ENCODE results near the gene PSMB7. TPM values are rescaled to one million over a fixed set of nuclear protein-coding genes. Genes with fewer than 3 reads are reported as not detected.

Gene PSMB7
- total RNA-seq, 4 donors from 2014 or later = 149 to 187 (median 165) TPM

DNA sequence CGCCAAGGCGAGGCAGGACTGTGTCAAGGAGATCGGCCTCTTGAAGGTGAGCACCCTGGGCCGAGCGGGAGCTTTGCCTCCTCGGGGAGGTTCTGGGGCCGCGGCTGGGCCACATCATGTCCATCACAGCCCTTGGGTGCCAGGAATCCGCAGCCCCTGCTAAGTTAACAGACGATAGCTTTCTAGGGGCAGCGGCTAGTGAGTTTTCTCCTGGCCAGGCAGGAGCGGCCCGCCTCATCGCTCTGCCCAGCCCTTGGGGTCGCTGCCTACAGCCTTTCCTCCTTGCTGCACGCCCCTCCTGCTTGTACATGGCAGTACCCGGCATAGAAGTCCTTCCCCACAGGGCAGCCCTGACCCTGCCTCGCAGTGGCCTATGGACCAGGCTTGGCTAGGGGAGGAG, 101.3 kb downstream of the PSMB7 start:
- TF ChIP-seq POLR2A (IDR thresholded peaks at IDR 0.05) = no peak
- TF ChIP-seq, protein P1, sequence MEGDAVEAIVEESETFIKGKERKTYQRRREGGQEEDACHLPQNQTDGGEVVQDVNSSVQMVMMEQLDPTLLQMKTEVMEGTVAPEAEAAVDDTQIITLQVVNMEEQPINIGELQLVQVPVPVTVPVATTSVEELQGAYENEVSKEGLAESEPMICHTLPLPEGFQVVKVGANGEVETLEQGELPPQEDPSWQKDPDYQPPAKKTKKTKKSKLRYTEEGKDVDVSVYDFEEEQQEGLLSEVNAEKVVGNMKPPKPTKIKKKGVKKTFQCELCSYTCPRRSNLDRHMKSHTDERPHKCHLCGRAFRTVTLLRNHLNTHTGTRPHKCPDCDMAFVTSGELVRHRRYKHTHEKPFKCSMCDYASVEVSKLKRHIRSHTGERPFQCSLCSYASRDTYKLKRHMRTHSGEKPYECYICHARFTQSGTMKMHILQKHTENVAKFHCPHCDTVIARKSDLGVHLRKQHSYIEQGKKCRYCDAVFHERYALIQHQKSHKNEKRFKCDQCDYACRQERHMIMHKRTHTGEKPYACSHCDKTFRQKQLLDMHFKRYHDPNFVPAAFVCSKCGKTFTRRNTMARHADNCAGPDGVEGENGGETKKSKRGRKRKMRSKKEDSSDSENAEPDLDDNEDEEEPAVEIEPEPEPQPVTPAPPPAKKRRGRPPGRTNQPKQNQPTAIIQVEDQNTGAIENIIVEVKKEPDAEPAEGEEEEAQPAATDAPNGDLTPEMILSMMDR (IDR thresholded peaks at IDR 0.05) = no peak
- H3K4me3 ChIP-seq (ENCODE audit: low read depth, poor library complexity, severe bottlenecking) = no peak overlapping the region
- 92 to 93% methylated on average over 18 of the region's 18 CpGs for WGBS, 2 donors
- intact Hi-C loops (cut with DNase I; ENCODE audit: low total_unique reads) = no loop called here
- DNase-seq (ENCODE audit: low spot score in 2 of 2) = no peak

DNA sequence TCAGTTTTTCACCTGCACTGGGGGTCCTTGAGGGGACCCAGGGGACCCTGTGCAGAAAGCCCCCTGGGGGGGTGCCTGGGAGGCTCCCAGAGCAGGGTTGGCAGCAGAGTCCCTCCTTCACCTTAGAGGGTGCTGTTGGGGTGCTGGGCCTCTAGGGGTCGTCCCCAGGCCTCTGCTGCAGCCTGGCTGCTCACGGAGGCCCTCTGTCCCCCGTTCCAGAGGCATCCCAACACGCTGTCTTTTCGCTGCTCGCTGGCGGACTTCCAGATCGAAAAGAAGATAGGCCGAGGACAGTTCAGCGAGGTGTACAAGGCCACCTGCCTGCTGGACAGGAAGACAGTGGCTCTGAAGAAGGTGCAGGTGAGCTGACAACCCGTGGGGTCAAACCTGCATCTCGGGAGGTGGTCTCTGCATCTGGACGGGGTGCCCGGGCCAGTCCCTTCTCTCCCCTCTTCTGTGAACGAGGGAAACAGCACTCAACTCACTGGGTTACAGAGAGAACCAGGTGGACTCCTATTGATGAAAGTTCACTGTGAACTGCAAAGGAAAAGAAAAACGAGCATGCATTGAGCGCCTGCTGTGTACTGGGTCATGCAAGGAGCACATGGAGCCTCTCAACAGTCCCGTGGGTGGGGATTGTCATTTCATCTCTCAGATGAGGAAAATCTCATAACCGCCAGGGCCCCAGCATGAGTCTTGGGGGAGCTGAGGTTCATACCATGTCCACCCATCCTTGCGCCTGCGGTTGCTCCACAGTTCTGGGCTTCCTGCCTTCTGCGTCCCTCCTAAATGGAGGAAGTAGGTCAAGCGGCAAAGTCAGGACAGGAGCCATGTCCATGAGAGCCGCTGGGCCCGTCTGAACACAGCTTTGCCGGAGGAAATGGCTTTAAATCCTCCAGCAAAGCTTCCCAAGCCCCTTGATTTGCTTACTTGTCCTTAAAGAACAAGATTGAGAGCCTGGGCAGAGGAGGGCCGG, 102.7 kb downstream of the PSMB7 start:
- no peak for DNase-seq (ENCODE audit: low spot score in 2 of 2)
- WGBS, 2 donors = 86 to 89% methylated on average over 27 of the region's 27 CpGs
- intact Hi-C loops (cut with DNase I; ENCODE audit: low total_unique reads) = no loop called here
- TF ChIP-seq, protein P1 (IDR thresholded peaks at IDR 0.05) = no peak
- TF ChIP-seq POLR2A (IDR thresholded peaks at IDR 0.05) = no peak
- no peak overlapping the region for H3K4me3 ChIP-seq (ENCODE audit: low read depth, poor library complexity, severe bottlenecking)

DNA sequence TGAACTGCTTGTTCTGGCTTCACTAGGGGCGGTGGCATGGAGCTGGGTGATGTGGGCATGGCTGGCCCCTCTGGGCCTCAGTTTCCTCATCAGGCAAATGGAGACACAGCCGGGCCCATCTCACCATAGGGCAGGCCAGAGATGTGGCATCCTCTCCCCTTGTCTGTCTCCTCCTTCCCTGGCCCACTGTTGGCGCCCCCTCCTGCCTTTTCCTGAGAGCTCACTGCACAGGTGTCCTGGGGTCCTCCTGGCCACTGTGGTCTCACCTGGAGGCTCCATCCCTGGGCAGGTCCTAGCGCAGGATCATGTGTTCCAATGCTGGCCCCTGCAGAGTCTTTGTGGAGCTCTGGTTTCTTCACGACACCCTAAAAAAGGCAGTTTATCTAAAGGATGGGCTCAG, 104.0 kb downstream of the PSMB7 start:
- no peak for DNase-seq (ENCODE audit: low spot score in 2 of 2)
- TF ChIP-seq, protein P1 (IDR thresholded peaks at IDR 0.05) = no peak
- no peak for TF ChIP-seq POLR2A (IDR thresholded peaks at IDR 0.05)
- 97 to 100% methylated on average over 5 of the region's 5 CpGs for WGBS, 2 donors
- intact Hi-C loops (cut with DNase I; ENCODE audit: low total_unique reads) = no loop called here
- no peak overlapping the region for H3K4me3 ChIP-seq (ENCODE audit: low read depth, poor library complexity, severe bottlenecking)

DNA sequence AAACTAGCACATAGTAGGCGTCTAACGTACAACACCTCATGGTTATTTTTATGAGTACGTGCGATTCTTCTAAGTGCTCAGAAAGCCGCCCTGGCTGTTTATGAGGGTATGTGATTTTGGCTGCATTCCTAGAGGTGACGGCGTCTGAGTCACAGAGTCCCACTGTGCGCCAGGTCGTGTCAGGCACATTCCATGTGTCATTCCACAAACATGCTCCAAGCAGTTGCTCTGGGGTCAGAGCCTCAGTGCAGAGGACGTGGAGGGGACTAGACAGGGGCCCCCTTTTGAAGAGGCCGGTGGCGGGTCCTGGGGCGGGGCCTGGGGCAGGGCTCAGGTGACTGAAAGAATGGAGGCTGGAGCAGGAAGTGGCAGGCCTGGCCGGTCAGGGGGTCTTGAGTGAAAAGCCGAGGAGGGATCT, 105.6 kb downstream of the PSMB7 start:
- DNase-seq (ENCODE audit: low spot score in 2 of 2) = no peak
- intact Hi-C loops (cut with DNase I; ENCODE audit: low total_unique reads) = no loop called here
- no peak overlapping the region for H3K4me3 ChIP-seq (ENCODE audit: low read depth, poor library complexity, severe bottlenecking)
- TF ChIP-seq, protein P1 (IDR thresholded peaks at IDR 0.05) = no peak
- no peak for TF ChIP-seq POLR2A (IDR thresholded peaks at IDR 0.05)
- 87 to 90% methylated on average over 15 of the region's 15 CpGs for WGBS, 2 donors

DNA sequence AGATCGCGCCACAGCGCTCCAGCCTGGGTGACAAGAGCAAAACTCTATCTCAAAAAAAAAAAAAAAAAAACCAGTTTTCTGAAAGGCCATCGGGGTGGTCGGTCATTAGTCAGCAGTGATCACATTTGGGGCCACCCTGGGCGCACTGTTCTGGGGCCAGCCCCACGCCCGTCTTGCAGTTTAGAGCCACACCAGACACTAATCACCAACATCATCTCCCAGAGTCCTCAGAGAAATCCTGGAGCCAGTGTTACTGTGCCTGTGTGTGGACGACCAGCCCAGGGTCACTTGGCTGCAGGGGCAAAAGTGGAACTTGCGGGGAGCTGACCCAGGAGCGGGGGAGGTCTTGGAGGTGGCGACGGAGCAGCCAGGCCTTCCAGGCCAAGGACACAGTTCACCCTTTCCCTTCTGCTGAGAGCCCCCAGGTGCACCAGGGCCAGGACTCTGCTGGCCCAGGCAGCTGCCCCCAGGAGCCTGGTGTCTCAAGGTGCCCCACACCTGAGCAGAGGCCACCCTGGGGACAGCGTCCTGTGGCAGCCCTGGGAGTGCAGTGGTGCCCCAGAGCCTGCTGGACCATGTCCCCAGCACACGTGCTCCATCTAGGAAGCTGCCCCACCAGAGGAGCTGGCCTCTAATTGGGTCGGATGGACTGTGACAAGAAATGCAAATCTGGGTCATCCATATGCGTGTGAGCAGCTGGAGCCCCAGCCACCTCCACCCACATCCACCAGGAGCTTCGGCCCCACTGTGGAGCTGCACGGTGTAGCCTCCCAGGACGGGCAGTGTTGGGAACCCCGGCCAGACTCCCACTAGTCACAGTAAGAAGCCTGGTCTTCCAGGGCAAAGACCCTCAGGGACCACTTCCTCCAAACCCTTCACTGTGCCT, 106.4 kb downstream of the PSMB7 start:
- 94 to 97% methylated on average over 18 to 19 of the region's 21 CpGs for WGBS, 2 donors

More for the DNA sequence above, 106.4 kb downstream of the PSMB7 start:
- H3K4me3 ChIP-seq (ENCODE audit: low read depth, poor library complexity, severe bottlenecking) = no peak overlapping the region
- TF ChIP-seq, protein P1 (IDR thresholded peaks at IDR 0.05) = no peak
- no peak for TF ChIP-seq POLR2A (IDR thresholded peaks at IDR 0.05)
- DNase-seq (ENCODE audit: low spot score in 2 of 2) = no peak
- intact Hi-C loops (cut with DNase I; ENCODE audit: low total_unique reads) = no loop called here

Data from lower leg skin (tissue), 4 donors.